Psoas muscle (tissue), 8 donors: ENCODE data around the gene PHYHIPL. TPM values are rescaled to one million over a fixed set of nuclear protein-coding genes. Genes with fewer than 3 reads are reported as not detected.

Experiments used
- ATAC-seq, 4 donors: fragments of 200-7000 bp; cut with Tn5 transposase; one replicate each; pipeline ENCODE4 v1.9.1; 2020; ENCODE audit warnings: moderate library complexity in 3 of 4, mild to moderate bottlenecking in 2 of 4
- DNase-seq, 2 donors: peaks; one replicate each; pipeline ENCODE4 v3.0.0-alpha.2; 2020
- H3K27ac ChIP-seq: fragments of 200-600 bp; one replicate; pipeline ENCODE4 v1.8.0; 2022
- H3K27me3 ChIP-seq, 3 donors: fragments of 200-600 bp in 1 of 3; one replicate each; pipeline versions ENCODE4 v1.6.1 to v1.8.0; 2013 to 2022; ENCODE audit warnings: low read length in 2 of 3, mild to moderate bottlenecking in 2 of 3, moderate library complexity in 1 of 3; ENCODE audit not compliant: insufficient read depth in 3 of 3
- H3K36me3 ChIP-seq, 2 donors: fragments of 200-600 bp in 1 of 2; one replicate each; pipeline versions ENCODE4 v1.6.1 to v1.8.0; 2013 to 2022; ENCODE audit warnings: low read depth in 1 of 2, mild to moderate bottlenecking in 1 of 2, moderate library complexity in 1 of 2; ENCODE audit not compliant: insufficient read depth in 1 of 2
- H3K4me1 ChIP-seq: fragments of 200-600 bp; one replicate; pipeline ENCODE4 v1.8.0; 2022
- H3K4me3 ChIP-seq: fragments of 200-600 bp; one replicate; pipeline ENCODE4 v1.8.0; 2022; ENCODE audit warnings: mild to moderate bottlenecking
- H3K9me3 ChIP-seq: fragments of 200-600 bp; one replicate; pipeline ENCODE4 v1.8.0; 2022
- WGBS, 3 donors: extraction: QIAGEN DNeasy Blood & Tissue Kit; methylation state at CpG; one replicate each; pipeline versions ENCODE4 v1.1.6 to v1.1.7; 2013; 5-methylcytosine and 5-hydroxymethylcytosine counted together
- intact Hi-C, 2 donors: fragments of 100-400 bp; cut with DNase I; formaldehyde crosslinking; loops; one replicate each; pipeline versions ENCODE4 v1.11.0 to v1.14.2; 2022
- long read RNA-seq, 2 donors: library from polyadenylated mRNA; unstranded; transcript quantifications; one replicate each; pipeline ENCODE4 v2.0.0, GENCODE V29; 2021
- polyA plus RNA-seq, 3 donors: library from polyadenylated mRNA; stranded (reverse); fragments of 200-250 nt; gene quantifications; one replicate each; pipeline ENCODE4 v1.2.3, GENCODE V29; 2013
- total RNA-seq, 4 donors: library from RNA; stranded (reverse); fragmentation: NEBNext Ultra II Directional in 2 of 4; extraction: Animal tissue kit (Norgen Biotek cat#: 25700) in 2 of 4; gene quantifications; one replicate each; pipeline versions ENCODE4 v1.2.1 to v1.2.4, GENCODE V29; 2021 to 2023
- TF ChIP-seq, protein P1 (sequence below): fragments of 200-600 bp; IDR thresholded peaks from one replicate; pipeline ENCODE4 v1.8.0; 2022; ENCODE audit warnings: antibody characterized with exemption
- donor health status: healthy with polysubstance abuse.
- donor health status: DM: no; HTN: no; CAD: no; lungs with moderate emphysema.
- donor health status: Bipolar disorder and iron deficiency.
- donor health status: healthy.
- donor health status: DM: yes; HTN: yes; CAD: no.
- donor health status: DM: no; HTN: no; CAD: no.
- donor health status: DM: no; HTN: no; CAD: no.
- donor health status: DM: yes; HTN: yes; CAD: no.

Gene PHYHIPL
- total RNA-seq = under 1 TPM in 2 of 4 donors, not detected in 2; 0.08 to 0.32 TPM
- polyA plus RNA-seq = under 1 TPM; 0.04 to 0.18 (median 0.10) TPM
- long read RNA-seq, donor 1 = 0 reads
- long read RNA-seq, donor 2 = 0 reads

DNA sequence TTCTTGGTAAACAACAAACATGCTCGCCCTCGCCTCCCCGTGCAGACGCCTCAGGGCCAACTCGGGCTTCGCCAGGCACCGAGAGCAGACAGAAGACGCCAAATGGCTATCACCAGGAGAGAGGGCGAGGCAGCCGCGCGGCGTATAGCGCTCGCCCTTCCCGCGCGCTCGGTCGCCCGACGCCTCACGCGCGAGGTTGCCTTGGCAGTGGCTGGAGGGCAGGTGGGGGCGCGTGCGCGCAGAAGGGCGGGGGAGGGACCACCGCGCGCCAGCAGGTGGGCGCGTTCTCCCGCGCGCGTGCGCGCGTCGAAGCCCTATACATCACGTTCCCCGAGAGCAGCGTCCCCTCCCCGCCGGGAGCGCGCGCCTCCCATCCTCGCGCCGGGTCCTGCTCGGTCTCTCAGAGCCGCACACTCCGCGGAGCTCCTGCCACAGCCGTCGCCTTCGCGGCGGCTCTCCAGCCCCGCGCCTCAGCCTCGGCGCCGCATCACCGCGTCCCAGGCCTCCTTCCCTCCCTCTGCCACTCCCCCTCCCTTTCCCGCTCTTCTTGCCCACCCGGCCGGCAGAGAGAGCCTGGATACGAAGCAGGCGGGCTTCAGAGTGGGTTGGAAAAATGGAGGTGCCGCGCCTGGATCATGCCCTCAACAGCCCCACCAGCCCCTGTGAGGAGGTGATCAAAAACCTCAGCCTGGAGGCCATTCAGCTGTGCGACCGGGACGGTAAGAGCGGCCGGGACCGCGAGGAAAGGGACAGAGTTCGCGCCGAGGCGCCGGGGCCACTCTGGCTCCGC is at the start of gene PHYHIPL:
Gene PHYHIPL, plus strand, starts transcription at position 403 of the 790 bp plus-strand sequence. Its CDS starts 211 bp downstream, at position 614.
- Histone ChIP-seq H3K4me1 (no peaks in the 10 kb centered on the region), H3K9me3 (no peaks in the 10 kb centered on the region), H3K27ac (no peak within 1 kb of the TSS), H3K27me3 (peaks cover 0 to 28% (median 2%) of the 10 kb centered on the region in 3 donors), H3K36me3 (no peaks in the 10 kb centered on the region), H3K4me3 (peak within 1 kb of the TSS; percentile 58)
- DNase-seq (peak; percentile 6 to 40), ATAC-seq (peak; percentile 46 to 65 (median 59))
- TF ChIP-seq, protein P1, sequence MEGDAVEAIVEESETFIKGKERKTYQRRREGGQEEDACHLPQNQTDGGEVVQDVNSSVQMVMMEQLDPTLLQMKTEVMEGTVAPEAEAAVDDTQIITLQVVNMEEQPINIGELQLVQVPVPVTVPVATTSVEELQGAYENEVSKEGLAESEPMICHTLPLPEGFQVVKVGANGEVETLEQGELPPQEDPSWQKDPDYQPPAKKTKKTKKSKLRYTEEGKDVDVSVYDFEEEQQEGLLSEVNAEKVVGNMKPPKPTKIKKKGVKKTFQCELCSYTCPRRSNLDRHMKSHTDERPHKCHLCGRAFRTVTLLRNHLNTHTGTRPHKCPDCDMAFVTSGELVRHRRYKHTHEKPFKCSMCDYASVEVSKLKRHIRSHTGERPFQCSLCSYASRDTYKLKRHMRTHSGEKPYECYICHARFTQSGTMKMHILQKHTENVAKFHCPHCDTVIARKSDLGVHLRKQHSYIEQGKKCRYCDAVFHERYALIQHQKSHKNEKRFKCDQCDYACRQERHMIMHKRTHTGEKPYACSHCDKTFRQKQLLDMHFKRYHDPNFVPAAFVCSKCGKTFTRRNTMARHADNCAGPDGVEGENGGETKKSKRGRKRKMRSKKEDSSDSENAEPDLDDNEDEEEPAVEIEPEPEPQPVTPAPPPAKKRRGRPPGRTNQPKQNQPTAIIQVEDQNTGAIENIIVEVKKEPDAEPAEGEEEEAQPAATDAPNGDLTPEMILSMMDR = no peak
- intact Hi-C loops = loop anchor here in 1 of 2 donors (10.0 kb wide), 1 partner anchor 392 kb away; no protein-coding TSS in a partner anchor
- WGBS, 3 donors = 1% methylated on average over 41 to 89 of the region's 90 CpGs

DNA sequence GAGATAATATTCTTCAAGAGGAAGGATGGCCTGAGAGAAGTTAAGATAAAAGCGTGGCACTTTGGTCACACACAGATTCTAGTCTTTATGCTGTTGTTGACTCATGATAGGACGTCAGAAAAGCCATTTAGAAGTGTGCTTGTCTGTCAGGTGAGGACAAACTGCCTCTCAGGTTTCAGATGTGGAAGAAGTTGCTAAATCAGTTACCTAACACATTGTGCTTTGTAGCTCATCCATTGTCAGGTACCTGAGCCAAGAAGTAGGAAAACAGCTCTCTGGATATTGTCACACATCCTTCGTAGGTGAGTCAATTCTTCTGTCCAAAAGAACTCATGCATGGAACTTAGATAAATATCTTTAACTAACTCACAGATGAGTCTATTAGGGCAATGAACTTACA is 49.5 kb upstream of the PHYHIPL start:
- no peaks in the 10 kb centered on the region for H3K4me1 ChIP-seq
- H3K4me3 ChIP-seq = no peak overlapping the region
- no peaks in the 10 kb centered on the region for H3K36me3 ChIP-seq
- DNase-seq (no peak), ATAC-seq (no peak)
- intact Hi-C loops = no loop called here
- TF ChIP-seq, protein P1 = no peak
- peaks cover 0 to 2% (median 0%) of the 10 kb centered on the region in 3 donors for H3K27me3 ChIP-seq
- 66 to 79% (median 69%) methylated on average over 3 of the region's 3 CpGs for WGBS, 3 donors
- H3K27ac ChIP-seq = no peak overlapping the region
- H3K9me3 ChIP-seq = no peaks in the 10 kb centered on the region

DNA sequence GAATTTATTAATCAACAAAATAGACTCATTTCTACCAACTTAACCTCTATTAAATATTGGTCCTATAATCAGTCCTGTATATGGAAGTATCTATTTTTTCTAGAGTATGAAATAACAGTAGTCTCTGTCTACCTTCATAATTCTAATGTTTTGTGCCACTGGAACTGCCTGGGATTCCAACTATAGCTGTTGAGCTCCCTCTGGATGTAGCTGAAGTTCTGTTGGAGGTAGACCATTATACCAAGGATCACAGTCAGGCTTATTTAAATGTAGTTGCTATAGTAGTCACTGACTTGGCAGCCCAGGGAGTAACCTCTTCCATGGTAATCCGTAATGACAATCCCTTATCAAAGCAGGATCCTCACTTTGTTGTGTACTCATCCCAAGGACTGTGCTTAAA is 48.5 kb upstream of the PHYHIPL start:
- DNase-seq (no peak), ATAC-seq (no peak)
- Histone ChIP-seq H3K4me3 (no peak overlapping the region), H3K9me3 (no peaks in the 10 kb centered on the region), H3K36me3 (no peaks in the 10 kb centered on the region), H3K27me3 (peaks cover 0 to 2% (median 0%) of the 10 kb centered on the region in 3 donors), H3K4me1 (no peaks in the 10 kb centered on the region), H3K27ac (no peak overlapping the region)
- TF ChIP-seq, protein P1 = no peak
- WGBS, 3 donors = 82 to 92% (median 85%) methylated on average over 1 of the region's 1 CpG
- intact Hi-C loops = no loop called here

DNA sequence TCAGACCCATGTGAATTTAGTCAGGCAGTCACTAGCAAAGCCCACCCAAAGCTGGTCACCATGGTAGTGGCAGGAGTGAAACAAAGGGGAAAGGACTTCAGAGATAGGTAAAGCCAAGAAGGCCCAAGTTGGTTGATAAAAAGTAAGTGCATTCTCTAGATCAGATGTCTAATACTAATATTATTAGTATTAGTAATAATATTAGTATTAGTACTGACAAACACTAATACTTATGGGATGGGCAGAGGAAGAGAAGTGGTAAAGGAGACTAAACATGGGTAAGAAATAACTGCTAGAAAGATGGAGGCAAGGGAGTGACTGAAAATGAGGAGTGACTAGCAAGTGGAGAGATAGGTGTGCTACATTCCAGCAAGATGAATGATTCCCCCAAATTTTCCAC is 46.6 kb upstream of the PHYHIPL start:
- Histone ChIP-seq H3K9me3 (no peaks in the 10 kb centered on the region), H3K27ac (no peak overlapping the region), H3K4me3 (no peak overlapping the region), H3K27me3 (peaks cover 0 to 2% (median 0%) of the 10 kb centered on the region in 3 donors), H3K4me1 (no peaks in the 10 kb centered on the region), H3K36me3 (no peaks in the 10 kb centered on the region)
- ATAC-seq (no peak), DNase-seq (no peak)
- TF ChIP-seq, protein P1 = no peak
- intact Hi-C loops = no loop called here
